ENCODE data around the gene ZNF66. TPM values are rescaled to one million over a fixed set of nuclear protein-coding genes. Genes with fewer than 3 reads are reported as not detected.
"Not testable (repeated sequence)": the region's sequence is repeated elsewhere in the genome, so short reads cannot be mapped to it uniquely, and the experiment has no call there.

Gene ZNF66
- 10 to 100 TPM in 3 of 6 donors, 1 to 10 TPM in 3; 5.7 to 14.8 (median 9.6) TPM for polyA plus RNA-seq (ENCODE audit: low read depth in 6 of 6)

- Mint-ChIP-seq H3K4me1 (peaks cover 17 to 35% (median 27%) of the 10 kb centered on the region in 3 donors), H3K4me3 (peak within 1 kb of the TSS; percentile 96 to 100 (median 100)), H3K9me3 (peaks cover 0 to 7% (median 0%) of the 10 kb centered on the region in 7 donors), H3K27ac (peak within 1 kb of the TSS; percentile 88 to 98 (median 97)), H3K27me3 (no peaks in the 10 kb centered on the region), H3K36me3 (peaks cover 13 to 14% of the 10 kb centered on the region in 2 donors)
- peak; percentile 93 for DNase-seq
- ATAC-seq (ENCODE audit: low read depth in 2 of 2), result peak; percentile 98
Measured at GRCh38 chr19:20776083-20777076, at the start of gene ZNF66. Gene ZNF66 (plus strand): TSS chr19:20776304. CDS start chr19:20776448, 144 bp downstream.

GRCh38 chr19:20750169-20750568 is 25.9 kb upstream of the ZNF66 start:
- not testable (repeated sequence) for DNase-seq; H3K4me3 Mint-ChIP-seq; H3K27ac Mint-ChIP-seq; H3K36me3 Mint-ChIP-seq; H3K27me3 Mint-ChIP-seq; ATAC-seq (ENCODE audit: low read depth in 2 of 2); H3K4me1 Mint-ChIP-seq
- H3K9me3 Mint-ChIP-seq, result peaks cover 0 to 13% (median 3%) of the 10 kb centered on the region in 7 donors

GRCh38 chr19:20752291-20752690 is 23.8 kb upstream of the ZNF66 start:
- not testable (repeated sequence) for H3K4me1 Mint-ChIP-seq; H3K27me3 Mint-ChIP-seq; ATAC-seq (ENCODE audit: low read depth in 2 of 2); H3K9me3 Mint-ChIP-seq; H3K27ac Mint-ChIP-seq; H3K36me3 Mint-ChIP-seq; H3K4me3 Mint-ChIP-seq; DNase-seq

- H3K36me3 Mint-ChIP-seq; H3K27ac Mint-ChIP-seq; ATAC-seq (ENCODE audit: low read depth in 2 of 2); H3K27me3 Mint-ChIP-seq; DNase-seq; H3K4me1 Mint-ChIP-seq; H3K4me3 Mint-ChIP-seq: not testable (repeated sequence)
- peaks cover 3 to 18% (median 14%) of the 10 kb centered on the region in 7 donors for H3K9me3 Mint-ChIP-seq
Measured at GRCh38 chr19:20769225-20769736, 6.8 kb upstream of the ZNF66 start.

GRCh38 chr19:20787786-20788185 is 11.7 kb downstream of the ZNF66 start:
- Mint-ChIP-seq H3K9me3 (peaks cover 4 to 70% (median 33%) of the 10 kb centered on the region in 7 donors), H3K27ac (no peak overlapping the region), H3K36me3 (peaks cover 40 to 51% of the 10 kb centered on the region in 2 donors), H3K4me3 (no peak overlapping the region), H3K27me3 (no peaks in the 10 kb centered on the region), H3K4me1 (peaks cover 0 to 6% (median 5%) of the 10 kb centered on the region in 3 donors)
- no peak for DNase-seq
- no peak for ATAC-seq (ENCODE audit: low read depth in 2 of 2)

GRCh38 chr19:20791806-20792205 is 15.7 kb downstream of the ZNF66 start:
- Mint-ChIP-seq H3K36me3 (peaks cover 29 to 46% of the 10 kb centered on the region in 2 donors), H3K4me3 (no peak overlapping the region), H3K4me1 (no peaks in the 10 kb centered on the region), H3K27me3 (no peaks in the 10 kb centered on the region), H3K27ac (no peak overlapping the region), H3K9me3 (peaks cover 0 to 68% (median 24%) of the 10 kb centered on the region in 7 donors)
- ATAC-seq (ENCODE audit: low read depth in 2 of 2) (no peak), DNase-seq (no peak)

GRCh38 chr19:20806311-20807262 is 30.5 kb downstream of the ZNF66 start:
- peak overlapping the region in 1 of 6 donors; percentile 23 for H3K27ac Mint-ChIP-seq
- DNase-seq; H3K4me3 Mint-ChIP-seq; ATAC-seq (ENCODE audit: low read depth in 2 of 2); H3K4me1 Mint-ChIP-seq; H3K27me3 Mint-ChIP-seq: not testable (repeated sequence)
- peaks cover 35 to 39% of the 10 kb centered on the region in 2 donors for H3K36me3 Mint-ChIP-seq
- peaks cover 6 to 85% (median 76%) of the 10 kb centered on the region in 7 donors for H3K9me3 Mint-ChIP-seq

- no peak for DNase-seq
- H3K4me1 Mint-ChIP-seq, result no peaks in the 10 kb centered on the region
- ATAC-seq (ENCODE audit: low read depth in 2 of 2), result no peak
- peaks cover 17 to 86% (median 66%) of the 10 kb centered on the region in 7 donors for H3K9me3 Mint-ChIP-seq
- peaks cover 10 to 29% of the 10 kb centered on the region in 2 donors for H3K36me3 Mint-ChIP-seq
- H3K4me3 Mint-ChIP-seq, result no peak overlapping the region
- no peak overlapping the region for H3K27ac Mint-ChIP-seq
- no peaks in the 10 kb centered on the region for H3K27me3 Mint-ChIP-seq
Measured at GRCh38 chr19:20840371-20840770, 64.3 kb downstream of the ZNF66 start.

Other genes with a start within 250 kb of the ZNF66 start
- 10 to 100 TPM; 10.3 to 49.7 (median 31.9) TPM for gene ZNF737, start 210.5 kb upstream of the ZNF66 start, polyA plus RNA-seq (ENCODE audit: low read depth in 6 of 6)
- gene ZNF626, start 114.7 kb upstream of the ZNF66 start, polyA plus RNA-seq (ENCODE audit: low read depth in 6 of 6), result 10 to 100 TPM; 16.0 to 35.4 (median 24.5) TPM
- gene ZNF85, start 146.9 kb downstream of the ZNF66 start, polyA plus RNA-seq (ENCODE audit: low read depth in 6 of 6), result 10 to 100 TPM; 16.9 to 28.1 (median 19.0) TPM
- gene ZNF430, start 244.4 kb downstream of the ZNF66 start, polyA plus RNA-seq (ENCODE audit: low read depth in 6 of 6), result 10 to 100 TPM; 39.2 to 88.0 (median 65.5) TPM